Loucy (cell line): Measurements from ENCODE around the gene ZNF536.

Source experiments
- H2AFZ ChIP-seq: fragments of 200-600 bp; sonication (generic); 2 replicates; pipeline ENCODE4 v1.6.0; 2016; ENCODE audit warnings: antibody characterized with exemption, mild to moderate bottlenecking, low read length, moderate library complexity
- H3F3A ChIP-seq: fragments of 200-600 bp; 2 replicates; pipeline ENCODE4 v1.6.0; 2016; ENCODE audit warnings: antibody characterized with exemption, low read depth, mild to moderate bottlenecking
- H3K27me3 ChIP-seq: fragments of 200-600 bp; sonication (generic); 2 replicates; pipeline ENCODE4 v1.6.1; 2014; ENCODE audit warnings: low read length, mild to moderate bottlenecking; ENCODE audit not compliant: insufficient read depth, poor library complexity, severe bottlenecking
- H3K36me3 ChIP-seq: fragments of 200-600 bp; sonication (generic); 2 replicates; pipeline ENCODE4 v1.6.1; 2016; ENCODE audit warnings: low read length; ENCODE audit not compliant: insufficient read depth
- H3K4me1 ChIP-seq: fragments of 200-600 bp; sonication (generic); 2 replicates; pipeline ENCODE4 v1.5.1; 2014; ENCODE audit warnings: low read length, mild to moderate bottlenecking; ENCODE audit not compliant: insufficient read depth, poor library complexity, severe bottlenecking
- H3K4me2 ChIP-seq: fragments of 200-600 bp; sonication (generic); 2 replicates; pipeline ENCODE4 v1.6.0; 2014; ENCODE audit warnings: antibody characterized with exemption, low read length, low read depth, mild to moderate bottlenecking; ENCODE audit not compliant: poor library complexity, severe bottlenecking
- H3K4me3 ChIP-seq: fragments of 200-600 bp; sonication (generic); 2 replicates; pipeline ENCODE4 v1.5.1; 2014; ENCODE audit warnings: low read length, mild to moderate bottlenecking, mixed read lengths; ENCODE audit not compliant: poor library complexity, severe bottlenecking
- H3K79me2 ChIP-seq: fragments of 200-600 bp; sonication (generic); 2 replicates; pipeline ENCODE4 v1.6.1; 2014; ENCODE audit warnings: low read length; ENCODE audit not compliant: insufficient read depth
- H3K9ac ChIP-seq: fragments of 200-600 bp; sonication (generic); 2 replicates; pipeline ENCODE4 v1.6.0; 2014; ENCODE audit warnings: mild to moderate bottlenecking, low read depth, low read length, moderate library complexity; ENCODE audit not compliant: poor library complexity, severe bottlenecking
- H3K9me2 ChIP-seq: fragments of 200-600 bp; sonication (generic); replicated peaks from 2 replicates; pipeline ENCODE4 v1.6.1; 2016; ENCODE audit warnings: low read depth, low read length, mixed read lengths
- H3K9me3 ChIP-seq: fragments of 200-600 bp; sonication (generic); 2 replicates; pipeline ENCODE4 v1.6.1; 2014; ENCODE audit warnings: mild to moderate bottlenecking, antibody characterized with exemption, low read length, low read depth; ENCODE audit not compliant: insufficient read depth
- H4K20me1 ChIP-seq: fragments of 200-600 bp; sonication (generic); 2 replicates; pipeline ENCODE4 v1.6.0; 2014; ENCODE audit warnings: antibody characterized with exemption, low read length, mild to moderate bottlenecking; ENCODE audit not compliant: insufficient read depth, poor library complexity, severe bottlenecking
- CTCF ChIP-seq: fragments of 200-600 bp; sonication (generic); conservative IDR thresholded peaks from 2 replicates; pipeline ENCODE4 v1.5.1; 2014; ENCODE audit warnings: mild to moderate bottlenecking, antibody characterized with exemption, low read length
- EZH2phosphoT487 ChIP-seq: fragments of 200-600 bp; IDR thresholded peaks from 2 replicates; pipeline ENCODE4 v1.6.1; 2018; ENCODE audit warnings: antibody characterized with exemption, mild to moderate bottlenecking, moderate library complexity, borderline replicate concordance

The ZNF536 gene

GRCh38 chr19:30406220-30407067 lies 34.3 kb downstream of the ZNF536 start:
- Histone ChIP-seq H3K4me2 (no peak overlapping the region), H3F3A (no peaks in the 10 kb centered on the region), H3K79me2 (no peaks in the 10 kb centered on the region), H4K20me1 (no peaks in the 10 kb centered on the region), H2AFZ (0 out of 2 replicates have a peak overlapping the region, but pooled peaks have one; percentile 42), H3K27me3 (no peaks in the 10 kb centered on the region), H3K36me3 (no peaks in the 10 kb centered on the region), H3K9me2 (no peaks in the 10 kb centered on the region), H3K4me3 (no peak overlapping the region), H3K9me3 (no peaks in the 10 kb centered on the region), H3K9ac (no peak overlapping the region), H3K4me1 (no peaks in the 10 kb centered on the region)
- TF ChIP-seq CTCF (peak; percentile 86), EZH2phosphoT487 (no peak)

- H3K27me3 ChIP-seq: no peaks in the 10 kb centered on the region
- no peaks in the 10 kb centered on the region for H3K9me2 ChIP-seq
- H3K4me1 ChIP-seq: no peaks in the 10 kb centered on the region
- H3F3A ChIP-seq: no peaks in the 10 kb centered on the region
- no peaks in the 10 kb centered on the region for H4K20me1 ChIP-seq
- no peaks in the 10 kb centered on the region for H3K79me2 ChIP-seq
- no peak overlapping the region for H3K9ac ChIP-seq
- no peaks in the 10 kb centered on the region for H3K36me3 ChIP-seq
- H2AFZ ChIP-seq: 0 out of 2 replicates have a peak overlapping the region, but pooled peaks have one; percentile 35
- TF ChIP-seq CTCF (no peak), EZH2phosphoT487 (no peak)
- no peak overlapping the region for H3K4me3 ChIP-seq
- H3K4me2 ChIP-seq: no peak overlapping the region
- H3K9me3 ChIP-seq: no peaks in the 10 kb centered on the region
Observed at GRCh38 chr19:30407068-30407709, 35.0 kb downstream of the ZNF536 start.

- Histone ChIP-seq H4K20me1 (no peaks in the 10 kb centered on the region), H3K9me3 (no peaks in the 10 kb centered on the region), H3K4me3 (no peak overlapping the region), H3K79me2 (no peaks in the 10 kb centered on the region), H3K9me2 (no peaks in the 10 kb centered on the region), H3K36me3 (no peaks in the 10 kb centered on the region), H3F3A (no peaks in the 10 kb centered on the region), H3K4me2 (no peak overlapping the region), H2AFZ (no peak overlapping the region), H3K9ac (no peak overlapping the region), H3K4me1 (no peaks in the 10 kb centered on the region), H3K27me3 (no peaks in the 10 kb centered on the region)
- no peak for TF ChIP-seq CTCF
- no peak for TF ChIP-seq EZH2phosphoT487
Observed at GRCh38 chr19:30408734-30409301, 36.6 kb downstream of the ZNF536 start.
